Superior temporal gyrus (tissue), 1 donor: ENCODE data around the gene PSMB4.
"Not testable (repeated sequence)": the region's sequence is repeated elsewhere in the genome, so short reads cannot be mapped to it uniquely, and the experiment has no call there.

ENCODE experiments used
- DNase-seq: peaks from one replicate; pipeline ENCODE4 v3.0.0-alpha.2; 2016; ENCODE audit errors: extremely low spot score

Gene PSMB4

DNA sequence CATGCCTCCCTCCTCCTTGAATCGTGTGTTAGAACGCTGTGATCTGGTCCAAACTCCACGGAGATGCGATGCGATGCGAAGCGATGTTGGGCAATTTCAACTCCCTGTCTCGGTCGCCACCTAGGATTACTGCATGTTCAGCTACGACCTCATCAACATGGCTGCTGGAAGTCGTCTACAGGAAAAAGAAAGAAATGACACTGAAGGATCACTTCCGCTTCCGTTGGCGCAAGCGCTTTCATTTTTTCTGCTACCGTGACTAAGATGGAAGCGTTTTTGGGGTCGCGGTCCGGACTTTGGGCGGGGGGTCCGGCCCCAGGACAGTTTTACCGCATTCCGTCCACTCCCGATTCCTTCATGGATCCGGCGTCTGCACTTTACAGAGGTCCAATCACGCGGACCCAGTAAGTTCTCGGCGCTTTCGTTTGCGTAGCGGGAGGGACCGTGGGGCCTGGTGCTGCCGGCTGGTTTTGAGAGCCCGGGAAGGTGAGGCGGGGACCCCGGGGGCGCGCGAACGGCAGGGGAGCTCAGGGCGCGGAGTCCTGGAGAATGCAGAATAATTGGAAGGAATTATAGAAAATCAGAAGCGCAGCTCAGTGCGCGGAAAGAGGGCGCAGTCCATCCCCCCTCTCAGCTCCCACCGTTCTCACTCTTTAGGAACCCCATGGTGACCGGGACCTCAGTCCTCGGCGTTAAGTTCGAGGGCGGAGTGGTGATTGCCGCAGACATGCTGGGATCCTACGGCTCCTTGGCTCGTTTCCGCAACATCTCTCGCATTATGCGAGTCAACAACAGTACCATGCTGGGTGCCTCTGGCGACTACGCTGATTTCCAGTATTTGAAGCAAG is at the start of gene PSMB4:
PSMB4 (plus strand) TSS at position 250 of the 848 bp plus-strand sequence; CDS start at position 265, 15 bp downstream.
- DNase-seq = peak; percentile 99

DNA sequence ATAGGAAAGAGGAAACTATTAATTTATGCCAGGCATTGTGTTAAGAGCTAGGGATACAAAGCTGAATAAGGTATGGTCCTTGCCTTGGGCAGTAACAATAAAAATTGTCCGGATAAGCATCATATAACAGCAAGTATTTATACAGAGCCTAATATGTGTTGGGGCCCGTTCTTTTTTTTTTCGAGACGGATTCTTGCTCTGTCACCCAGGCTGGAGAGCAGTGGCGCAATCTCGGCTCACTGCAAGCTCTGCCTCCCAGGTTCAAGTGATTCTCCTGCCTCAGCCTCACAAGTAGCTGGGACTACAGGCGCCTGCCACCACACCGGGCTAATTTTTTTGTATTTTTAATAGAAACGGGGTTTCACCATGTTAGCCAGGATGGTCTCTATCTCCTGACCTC is 49.0 kb upstream of the PSMB4 start:
- not testable (repeated sequence) for DNase-seq

DNA sequence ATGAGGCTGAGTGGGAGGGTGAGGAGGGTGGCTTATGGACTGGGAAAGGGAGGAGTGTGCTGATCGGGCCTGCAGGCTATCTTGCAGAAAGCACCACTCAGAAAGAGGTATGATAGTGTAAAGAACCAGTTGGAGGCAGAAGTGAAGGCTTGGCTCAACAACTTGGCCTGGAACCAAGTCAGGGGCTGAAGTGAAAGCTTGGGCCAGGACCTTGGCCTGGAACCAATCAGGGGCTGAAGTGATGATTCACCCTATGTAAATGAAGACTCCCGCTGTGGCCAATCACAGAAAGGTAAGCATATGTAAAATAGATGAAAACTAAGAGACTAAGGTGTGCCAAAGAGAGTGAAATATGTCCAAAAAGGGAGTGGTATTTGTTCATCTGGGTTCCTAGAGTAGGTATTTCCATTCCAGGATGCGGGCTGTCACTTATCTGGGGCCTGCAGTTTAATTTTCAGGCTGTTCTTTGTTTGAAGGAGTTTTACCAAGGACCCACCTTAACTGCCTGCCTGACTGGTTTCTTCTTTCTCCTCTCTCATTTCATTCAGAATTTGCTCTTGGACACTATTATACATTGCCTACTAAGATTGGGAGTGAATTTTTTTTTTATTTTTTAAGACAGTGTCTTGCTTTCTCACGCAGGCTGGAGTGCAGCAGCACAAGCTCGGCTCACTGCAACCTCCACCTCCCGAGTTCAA is 47.2 kb upstream of the PSMB4 start:
- no peak for DNase-seq

DNA sequence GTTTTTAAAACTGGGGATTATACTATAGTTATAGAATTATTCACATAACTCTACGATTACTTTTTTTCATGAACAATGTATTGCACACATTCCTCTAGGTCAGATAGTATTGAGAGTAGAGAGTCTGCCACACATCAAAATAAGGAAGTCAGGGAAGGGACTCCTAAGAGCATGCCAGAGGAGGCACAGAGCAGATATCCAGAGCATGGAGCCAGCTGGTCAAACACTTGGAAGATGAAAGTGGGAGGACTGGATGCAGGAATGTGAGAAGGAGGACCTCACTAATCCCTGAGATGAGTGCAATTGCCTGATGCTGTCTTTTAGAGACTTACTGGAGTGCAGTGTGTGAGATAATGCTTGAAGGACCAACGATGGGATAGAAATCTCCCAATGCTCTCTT is 42.7 kb upstream of the PSMB4 start:
- DNase-seq = no peak

DNA sequence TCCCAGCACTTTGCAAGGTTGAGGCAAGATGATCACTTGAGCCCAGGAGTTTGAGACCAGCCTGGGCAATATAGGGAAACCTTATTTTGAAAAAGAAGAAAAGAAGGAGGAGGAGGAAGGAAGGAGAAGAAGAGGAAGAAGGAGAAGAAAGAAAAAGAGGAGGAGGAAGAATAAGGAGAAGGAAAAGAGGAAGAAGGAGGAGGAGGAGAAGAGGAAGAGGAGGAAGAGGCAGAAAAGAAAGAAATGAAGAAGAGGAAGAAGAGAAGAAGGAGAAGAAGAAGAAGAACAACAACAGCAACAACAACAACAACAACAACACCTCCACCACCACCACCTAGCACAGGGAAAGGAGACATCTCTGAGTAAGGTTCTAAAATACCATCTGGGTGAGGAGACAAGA is 37.5 kb upstream of the PSMB4 start:
- no peak for DNase-seq

DNA sequence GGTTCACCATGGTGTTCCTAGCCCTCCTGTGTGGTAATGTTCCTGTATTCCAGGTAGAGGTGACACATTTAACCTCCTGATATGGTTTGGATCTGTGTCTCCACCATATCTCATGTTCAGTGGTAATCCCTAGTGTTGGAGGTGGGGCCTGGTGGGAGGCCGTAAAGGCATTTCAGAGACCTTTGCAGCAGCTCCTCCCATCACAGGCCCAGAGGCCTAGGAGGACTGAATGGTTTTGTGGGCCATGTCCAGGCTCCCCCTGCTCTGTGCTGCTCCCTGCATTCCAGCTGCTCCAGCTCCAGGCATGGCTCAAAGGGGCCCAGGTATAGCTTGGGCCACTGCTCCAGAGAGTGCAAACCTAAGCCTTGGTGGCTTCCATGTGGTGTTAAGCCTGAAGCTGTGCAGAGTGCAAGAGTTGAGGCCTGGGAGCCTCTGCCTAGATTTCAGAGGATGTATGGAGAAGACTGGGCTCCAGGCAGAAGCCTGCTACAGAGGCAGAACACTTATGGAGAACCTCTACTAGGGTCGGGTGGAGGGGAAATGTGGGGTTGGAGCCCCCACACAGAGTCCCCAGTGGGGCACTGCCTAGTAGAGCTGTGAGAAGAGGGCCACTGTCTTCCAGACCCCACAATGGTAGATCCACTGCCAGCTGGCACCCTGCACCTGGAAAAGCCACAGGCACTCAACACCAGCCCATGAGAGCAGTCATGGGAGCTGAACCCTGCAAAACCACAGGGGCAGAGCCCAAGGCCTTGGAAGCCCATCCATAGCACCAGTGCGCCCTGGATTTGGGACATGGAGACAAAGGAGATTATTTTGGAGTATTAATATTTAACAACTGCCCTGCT is 36.8 kb upstream of the PSMB4 start:
- DNase-seq = no peak

- no peak for DNase-seq
These were observed 34.4 kb upstream of the PSMB4 start for GRCh38 chr1:151364996-151365395.

DNA sequence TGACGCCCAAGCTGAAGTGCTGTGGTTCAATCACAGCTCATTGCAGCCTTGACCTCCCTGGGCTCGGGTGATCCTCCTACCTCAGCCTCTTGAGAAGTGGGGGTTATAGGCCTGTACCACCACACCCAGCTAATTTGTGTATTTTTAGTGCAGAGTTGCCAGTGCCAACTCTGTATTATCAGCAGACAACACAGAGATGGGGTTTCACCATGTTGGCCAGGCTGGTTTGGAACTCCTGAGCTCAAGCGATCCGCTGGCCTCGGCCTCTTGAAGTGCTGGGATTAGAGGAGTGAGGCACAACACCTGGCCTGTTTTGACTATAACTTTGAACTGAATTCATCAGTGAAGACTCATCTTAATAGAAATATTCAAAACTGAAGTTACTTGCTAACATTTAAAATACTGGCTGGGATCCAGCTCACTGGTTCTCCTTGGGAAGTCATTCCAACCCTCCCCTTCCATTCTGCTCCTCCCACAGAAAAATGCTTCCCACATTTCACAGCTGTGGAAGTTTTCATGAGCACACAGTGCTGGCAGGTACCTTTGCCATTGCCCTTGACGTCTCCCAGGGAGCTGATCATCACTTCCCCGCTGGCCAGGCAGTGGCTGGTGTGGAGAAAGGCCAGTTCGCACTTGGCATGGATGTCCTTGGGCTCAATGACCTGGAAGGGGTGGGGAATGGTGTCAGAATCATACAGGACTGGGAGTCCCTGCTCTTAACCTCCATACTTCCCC is 31.5 kb upstream of the PSMB4 start:
- no peak for DNase-seq

GRCh38 chr1:151368393-151369301 is 30.7 kb upstream of the PSMB4 start:
- no peak for DNase-seq

- DNase-seq = no peak
These were observed 30.1 kb upstream of the PSMB4 start for GRCh38 chr1:151369302-151369610.

DNA sequence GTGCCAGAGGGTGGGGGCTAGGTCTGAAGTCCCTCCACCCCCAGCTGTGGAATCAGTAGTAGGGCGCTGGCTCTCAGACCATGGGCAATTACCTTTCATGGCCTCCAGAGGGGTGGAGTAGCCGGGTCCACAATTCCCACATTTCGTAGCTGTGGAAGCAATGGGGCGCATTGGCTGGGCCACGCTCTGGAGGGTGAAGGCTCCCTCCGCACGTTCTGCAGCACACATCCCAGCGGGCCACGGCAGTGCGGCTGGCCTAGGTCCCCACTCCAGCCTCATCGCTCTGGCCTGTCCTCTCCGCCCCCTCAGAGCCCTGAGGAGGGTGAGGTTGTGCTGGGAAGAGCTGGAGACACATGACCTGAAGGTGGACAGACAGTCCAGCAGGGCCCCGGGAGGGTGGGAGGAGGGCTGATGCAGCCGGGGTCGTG is 29.7 kb upstream of the PSMB4 start:
- DNase-seq = no peak

DNA sequence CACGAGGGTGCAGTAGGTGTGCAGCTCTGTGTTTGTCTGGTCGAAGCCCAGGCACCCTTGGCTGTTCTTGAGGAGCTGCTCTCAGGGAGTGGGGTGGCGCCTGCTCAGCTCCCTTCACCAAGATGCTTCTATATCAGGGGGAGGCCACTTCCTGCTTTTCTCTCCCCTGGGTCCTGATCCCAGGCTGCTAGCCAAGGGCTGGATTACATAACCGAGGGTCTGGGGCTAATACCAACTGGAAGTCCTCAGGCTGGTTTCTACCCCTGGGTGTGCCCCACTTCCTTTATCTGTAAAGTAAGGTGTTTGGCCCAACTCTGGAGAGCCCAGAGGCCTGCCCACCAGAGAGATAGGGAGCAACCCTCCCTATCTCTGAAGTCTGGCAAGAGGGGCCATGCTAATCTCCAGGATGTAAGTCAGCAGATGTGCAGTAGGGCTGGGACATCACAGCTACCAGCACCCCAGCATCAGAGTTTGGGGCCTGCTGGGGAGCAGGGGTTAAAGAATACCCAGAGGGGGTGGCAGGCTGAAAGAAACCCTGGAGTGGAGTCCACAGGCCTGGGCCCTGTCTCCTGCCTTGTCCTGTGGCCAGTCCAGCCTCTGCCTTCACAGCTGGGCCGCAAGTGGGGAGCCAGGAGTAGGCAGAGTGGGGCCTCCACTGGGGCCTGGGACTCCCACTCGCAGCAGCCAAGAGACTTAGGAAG is 29.0 kb upstream of the PSMB4 start:
- DNase-seq = no peak

GRCh38 chr1:151371370-151372057 is 27.9 kb upstream of the PSMB4 start:
- peak; percentile 53 for DNase-seq

DNA sequence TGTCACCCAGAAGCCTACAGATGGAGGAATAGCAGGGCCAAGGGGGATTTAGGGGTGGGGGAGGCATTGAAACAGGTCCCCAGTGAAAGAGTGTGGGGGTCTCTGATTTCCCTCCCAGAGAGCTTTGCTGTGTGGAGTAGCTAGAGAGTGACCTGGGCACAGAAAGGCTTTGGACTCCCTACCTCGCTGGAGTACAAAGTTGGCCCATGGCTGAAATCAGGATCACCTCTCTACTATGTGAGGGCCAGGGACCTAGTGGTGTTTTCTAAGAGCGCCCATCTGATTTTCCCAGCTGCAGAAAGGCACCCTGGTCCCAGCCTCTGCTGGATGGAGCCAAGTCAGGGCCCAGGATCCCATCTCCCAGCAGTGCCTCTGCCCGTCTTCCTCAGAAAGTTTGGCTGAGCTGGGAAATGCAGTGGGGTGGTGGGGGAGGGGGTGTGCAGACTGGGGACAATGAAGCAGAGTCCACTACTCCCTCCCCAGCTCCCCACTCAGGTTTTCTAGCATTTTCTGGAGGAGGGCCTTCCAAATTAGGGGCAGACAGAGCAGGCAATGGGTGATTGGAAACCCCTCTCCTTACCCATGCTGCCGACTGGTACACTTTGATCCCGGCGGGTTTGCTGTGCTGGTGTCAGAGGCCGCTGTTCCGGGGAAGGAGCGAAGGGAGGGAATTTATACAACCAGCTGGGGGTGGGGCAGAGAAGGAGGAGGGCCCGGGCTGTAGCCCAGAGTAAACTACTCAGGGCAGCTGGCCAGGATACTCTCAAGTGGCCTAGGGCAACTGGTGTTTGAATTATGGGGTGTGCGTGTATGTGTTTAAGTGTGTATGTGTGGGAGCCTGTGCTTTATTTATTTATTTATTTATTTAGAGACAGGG is 27.1 kb upstream of the PSMB4 start, which contains the start of gene SELENBP1:
SELENBP1 (minus strand) TSS at position 648 of the 877 bp plus-strand sequence; CDS start at position 584, 64 bp downstream.
- DNase-seq = peak; percentile 45

- DNase-seq = no peak
These were observed 26.2 kb upstream of the PSMB4 start for GRCh38 chr1:151373196-151373595.

DNA sequence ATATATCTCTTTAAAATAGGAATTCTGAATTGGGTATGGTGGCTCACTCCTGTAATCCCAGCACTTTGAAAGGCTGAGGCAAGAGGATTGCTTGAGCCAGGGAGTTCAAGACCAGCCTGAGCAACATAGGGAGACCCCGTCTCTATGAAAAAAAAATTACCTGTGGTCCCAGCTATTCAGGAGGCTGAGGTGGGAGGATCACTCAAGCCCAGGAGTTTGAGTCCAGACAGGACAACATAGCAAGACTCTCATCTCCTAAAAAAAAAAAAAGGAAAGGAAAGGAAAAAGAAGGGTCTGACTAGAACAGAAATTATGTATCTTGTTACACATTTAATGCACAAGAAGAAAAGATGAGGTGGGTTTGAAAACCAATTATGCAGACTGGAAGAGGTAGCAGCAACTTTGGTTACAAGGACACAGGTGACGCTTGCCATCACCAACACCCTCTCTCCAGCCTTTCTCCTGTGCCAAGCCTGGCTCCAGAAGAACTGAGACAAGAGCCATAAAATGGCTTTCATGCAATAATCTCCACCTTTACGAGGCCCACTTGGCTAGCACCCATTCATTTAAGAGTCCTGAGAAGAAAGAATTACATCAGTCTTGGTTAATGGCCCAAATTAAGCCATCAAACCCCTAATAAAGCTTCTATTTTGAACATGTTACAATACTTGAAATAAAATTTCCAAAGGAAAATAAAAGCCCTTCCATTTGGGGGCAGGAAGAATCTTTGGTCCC is 22.1 kb upstream of the PSMB4 start:
- DNase-seq = no peak

GRCh38 chr1:151384584-151384983 is 14.8 kb upstream of the PSMB4 start:
- no peak for DNase-seq
